SKM-1 treated with dmso at 0.1 percent for 144 hours (cell line): ENCODE data around the gene CCDC170.
"Not testable (repeated sequence)": the region's sequence is repeated elsewhere in the genome, so short reads cannot be mapped to it uniquely, and the experiment has no call there.

Experiments used
- DNase-seq: peaks from one replicate; lab custom pipeline; 2025; ENCODE audit not compliant: unreplicated experiment; lab: John Stamatoyannopoulos, UW

The CCDC170 gene

DNA sequence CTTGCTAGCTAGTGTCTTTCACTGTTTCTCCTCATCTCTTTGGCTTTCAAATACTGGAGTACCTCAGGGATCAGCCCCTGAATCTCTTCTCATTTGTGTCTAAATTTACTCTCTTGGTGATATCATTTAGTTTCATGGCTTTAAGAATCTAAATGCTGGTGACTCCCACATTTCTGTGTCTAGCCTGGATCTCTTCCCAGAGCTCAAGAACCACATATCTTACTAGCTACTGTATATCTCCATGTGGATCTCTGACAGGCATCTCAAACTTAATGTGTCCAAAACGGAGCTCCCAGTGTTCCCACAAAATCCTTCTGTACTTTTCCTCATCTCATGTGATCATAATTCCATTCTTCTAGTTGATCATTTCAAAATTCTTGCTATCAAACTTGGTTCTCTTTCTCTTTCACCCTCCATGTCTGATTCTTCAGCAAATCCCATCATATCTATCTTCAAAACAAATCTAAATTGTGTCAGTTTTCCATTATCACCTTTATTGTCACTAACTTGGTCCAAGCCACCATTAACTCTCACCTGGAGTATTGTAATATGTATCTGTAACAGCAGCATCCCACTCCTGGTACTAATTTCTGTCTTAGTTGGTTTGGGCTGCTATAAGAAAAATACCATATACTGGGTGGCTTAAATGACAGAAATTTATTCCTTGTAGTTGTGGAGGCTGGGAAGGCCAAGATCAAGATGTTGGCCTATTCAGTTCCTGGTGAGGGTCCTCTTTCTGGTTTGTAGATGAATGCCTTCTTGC is 45.9 kb downstream of the CCDC170 start:
- no peak for DNase-seq

DNA sequence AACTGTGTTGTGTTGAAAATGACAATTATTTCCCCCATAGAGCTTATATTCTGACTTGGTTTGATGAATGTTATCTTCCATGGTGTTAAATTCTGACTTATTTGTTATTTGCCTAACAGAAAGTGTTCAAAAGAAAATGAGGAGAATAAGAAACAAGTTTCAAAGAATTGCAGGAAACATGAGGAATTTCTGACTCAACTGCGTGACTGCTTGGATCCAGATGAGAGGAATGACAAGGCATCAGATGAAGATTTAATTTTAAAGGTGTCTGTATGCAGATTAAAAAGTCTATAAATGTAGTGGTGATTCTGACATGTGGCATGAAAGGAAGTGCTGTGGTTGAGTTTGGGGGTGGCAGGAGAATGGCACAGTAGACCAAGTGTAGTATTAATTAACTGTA is 50.6 kb downstream of the CCDC170 start:
- DNase-seq = no peak

DNA sequence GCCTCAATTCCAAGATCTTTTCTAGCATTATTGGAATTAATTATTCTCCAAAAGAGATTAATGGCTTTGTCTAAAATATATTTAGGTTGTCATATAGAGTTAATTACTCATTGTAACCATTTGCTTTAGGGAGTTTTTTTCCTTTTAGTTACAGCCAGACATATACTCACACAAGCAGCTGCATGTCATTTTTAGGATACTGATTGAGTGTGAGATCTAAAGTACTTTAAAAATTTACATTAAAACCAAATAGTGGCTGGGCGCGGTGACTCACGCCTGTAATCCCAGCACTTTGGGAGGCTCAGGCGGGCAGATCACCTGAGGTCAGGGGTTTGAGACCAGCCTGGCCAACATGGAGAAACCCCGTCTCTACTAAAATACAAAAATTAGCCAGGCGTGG is 51.1 kb downstream of the CCDC170 start:
- DNase-seq = not testable (repeated sequence)

DNA sequence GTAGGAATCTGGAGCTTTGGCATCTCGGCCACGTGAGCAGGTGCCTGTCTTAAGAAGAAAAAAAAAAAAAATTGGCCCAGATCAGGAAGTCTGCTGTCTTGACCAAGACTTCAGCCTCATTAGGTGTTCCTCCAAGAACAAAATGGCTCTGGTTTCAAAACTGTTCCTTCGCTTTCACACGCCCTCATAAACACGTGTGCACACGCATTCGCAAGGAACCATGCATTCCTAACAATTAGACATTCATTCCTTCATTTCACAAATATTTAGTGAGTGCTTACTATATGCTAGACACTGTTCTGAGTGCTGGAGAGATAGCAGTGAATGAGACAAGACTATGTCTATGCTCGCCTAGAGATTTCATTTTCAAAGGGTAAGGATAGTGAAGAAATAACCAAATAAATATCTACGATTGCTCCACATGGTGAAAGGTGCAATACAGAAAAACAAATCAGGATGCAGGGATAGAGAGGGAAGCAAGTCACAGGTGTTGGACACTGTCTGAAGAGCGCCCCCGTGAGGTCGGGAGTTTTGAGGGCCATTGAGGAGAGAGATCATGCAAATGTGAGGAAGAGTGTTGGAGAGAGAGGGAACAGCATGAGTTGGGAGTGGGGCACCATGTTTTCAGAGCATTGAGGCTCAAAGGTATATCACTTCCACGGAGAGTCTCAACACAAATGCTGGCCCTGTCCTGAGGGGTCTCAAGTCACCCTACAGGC is 53.3 kb downstream of the CCDC170 start:
- no peak for DNase-seq

DNA sequence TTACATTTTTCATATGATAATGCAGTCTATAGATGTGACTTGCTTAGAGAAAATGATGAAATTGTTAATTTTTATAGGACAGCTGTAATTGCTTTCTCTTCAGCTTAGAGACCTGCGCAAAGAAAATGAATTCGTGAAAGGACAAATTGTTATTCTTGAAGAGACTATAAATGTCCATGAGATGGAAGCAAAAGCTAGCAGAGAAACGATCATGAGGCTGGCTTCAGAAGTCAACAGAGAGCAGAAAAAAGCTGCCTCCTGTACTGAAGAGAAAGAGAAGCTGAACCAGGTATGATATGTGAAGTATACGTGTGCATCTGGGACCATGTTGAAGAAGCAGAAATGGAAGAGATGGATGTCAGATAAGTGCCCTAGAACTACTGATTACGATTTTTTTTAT is 54.4 kb downstream of the CCDC170 start:
- no peak for DNase-seq

DNA sequence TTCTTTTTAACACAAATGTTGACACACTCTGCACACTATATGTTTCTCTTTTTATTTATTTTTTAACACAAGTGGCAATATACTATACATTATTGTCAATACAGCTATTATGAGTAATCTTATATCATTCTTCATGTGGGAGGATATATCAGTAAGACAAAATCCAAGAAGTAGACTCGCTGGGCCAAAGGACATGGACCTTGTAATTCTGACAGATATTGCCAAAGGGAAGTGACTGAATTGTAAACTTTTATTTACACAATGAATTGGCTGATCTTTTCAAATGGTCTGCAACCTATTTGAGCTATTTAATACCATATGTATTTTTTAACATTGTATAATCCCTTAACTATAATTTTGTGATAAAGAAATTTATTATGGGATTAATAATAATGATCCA is 56.0 kb downstream of the CCDC170 start:
- no peak for DNase-seq

DNA sequence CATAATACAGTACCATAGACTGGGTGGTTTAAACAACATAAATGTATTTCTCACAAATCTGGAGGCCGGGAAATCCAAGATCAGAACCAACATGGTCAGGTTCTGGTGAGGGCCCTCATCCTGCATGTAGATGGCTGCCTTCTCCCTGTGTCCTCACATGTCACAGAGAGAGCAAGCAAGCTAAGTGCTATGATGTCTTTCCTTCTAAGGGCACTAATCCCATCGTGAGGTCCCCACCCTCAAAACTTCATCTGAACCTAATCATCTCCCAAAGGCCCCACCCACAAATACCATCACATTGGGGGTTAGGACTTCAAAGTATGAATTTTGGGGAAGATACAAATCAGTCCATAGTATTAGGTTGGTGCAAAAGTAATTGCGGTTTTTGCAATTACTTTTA is 56.8 kb downstream of the CCDC170 start:
- DNase-seq = no peak

DNA sequence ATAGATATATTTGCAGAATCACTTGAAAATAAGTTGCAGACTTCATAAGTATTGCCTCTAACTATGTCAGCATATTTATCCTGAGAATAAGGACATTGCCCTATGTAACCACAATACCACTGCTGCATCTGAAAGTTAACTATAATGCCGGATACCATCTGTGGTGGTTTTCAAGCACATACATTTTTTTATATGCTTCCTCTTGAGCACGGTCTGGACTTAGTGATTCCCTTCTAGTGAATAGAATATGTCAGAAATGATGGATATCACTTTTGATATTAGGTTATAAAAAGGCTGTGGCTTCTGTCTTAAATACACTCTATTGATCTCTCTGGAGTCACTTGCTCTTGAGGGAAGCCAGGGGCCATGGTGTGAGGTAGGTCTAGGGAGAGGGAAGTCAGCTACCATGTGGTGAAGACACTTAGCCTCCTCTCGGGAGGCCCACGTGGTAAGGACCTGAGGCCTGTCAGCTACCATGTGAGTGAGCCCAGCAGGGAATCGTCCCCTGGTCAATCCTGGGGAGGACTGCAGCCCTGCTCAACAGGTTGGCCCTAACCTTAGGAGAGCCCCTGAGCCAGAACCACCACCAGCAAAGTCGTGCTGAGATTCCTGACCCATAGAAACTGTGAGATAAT is 57.5 kb downstream of the CCDC170 start:
- DNase-seq = no peak

DNA sequence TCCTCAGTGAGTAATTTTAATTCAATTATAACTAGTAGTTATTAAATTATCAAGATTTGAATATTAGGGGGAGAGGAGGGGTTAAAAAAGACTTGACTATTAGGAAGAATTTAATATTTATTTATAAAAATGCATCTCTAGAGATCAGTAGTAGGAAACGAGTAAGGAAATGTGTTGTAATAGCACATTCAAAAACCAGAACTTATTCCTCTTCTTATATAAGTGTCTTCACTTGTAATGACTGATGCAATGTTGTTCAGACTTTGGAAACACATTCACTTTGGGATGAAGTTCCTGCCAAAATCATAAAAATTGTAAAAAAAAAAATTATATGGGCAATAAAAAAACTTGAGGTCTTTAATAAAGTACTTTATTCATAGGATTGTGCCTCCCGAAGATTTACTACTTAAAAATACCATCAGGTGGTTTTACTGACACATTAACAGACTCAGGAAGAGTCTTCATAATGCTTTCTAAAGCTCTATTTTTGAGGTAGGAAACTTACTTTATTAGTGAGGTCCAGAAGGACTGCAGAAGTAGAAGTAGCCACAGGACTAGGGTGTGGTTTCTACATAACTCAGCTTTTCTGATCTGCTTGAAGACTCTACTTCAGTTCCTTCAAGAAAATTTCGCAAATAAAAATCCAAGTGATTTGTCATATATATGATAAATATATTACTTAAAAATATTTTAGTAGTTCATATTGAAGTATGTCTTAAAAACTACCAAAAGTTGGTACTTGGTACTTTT is 59.8 kb downstream of the CCDC170 start:
- peak; percentile 32 for DNase-seq

DNA sequence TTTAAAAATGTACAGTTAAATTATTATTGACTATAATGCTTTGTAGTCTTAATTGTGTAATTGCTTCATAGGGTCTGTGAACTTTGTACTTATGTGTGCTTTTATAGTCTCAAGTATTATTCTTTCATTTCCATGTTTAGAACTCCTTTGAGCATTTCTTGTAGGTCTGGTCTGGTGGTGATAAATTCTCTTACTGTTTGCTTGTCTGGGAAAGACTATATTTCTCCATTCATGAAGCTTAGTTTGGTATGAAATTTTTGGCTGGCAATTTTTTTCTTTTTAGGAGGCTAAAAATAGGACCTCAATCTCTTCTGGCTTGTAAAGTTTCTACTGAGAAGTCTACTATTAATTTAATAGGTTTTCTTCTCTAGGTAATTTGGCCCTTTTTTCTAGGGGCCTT is 67.4 kb downstream of the CCDC170 start:
- no peak for DNase-seq

DNA sequence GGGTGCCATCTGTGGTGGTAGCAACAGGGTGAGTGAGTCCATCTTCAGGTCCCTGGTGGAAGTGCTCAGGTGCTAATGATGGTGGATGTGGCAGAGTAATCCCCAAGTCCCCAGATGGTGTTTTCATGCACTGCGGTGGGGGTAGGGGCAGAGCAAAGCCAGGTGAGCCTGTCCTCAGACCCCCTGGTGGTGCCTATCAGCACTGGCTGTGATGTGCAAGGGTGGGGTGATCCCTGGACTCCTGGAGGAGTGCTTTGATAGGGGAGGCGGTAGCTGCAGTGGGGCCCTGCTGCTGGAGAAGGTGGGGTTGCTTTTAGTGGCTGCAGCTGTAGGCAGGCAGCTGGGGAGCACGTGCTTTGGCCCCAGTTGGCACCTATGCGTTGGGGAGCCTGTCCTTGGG is 70.8 kb downstream of the CCDC170 start:
- DNase-seq = no peak

DNA sequence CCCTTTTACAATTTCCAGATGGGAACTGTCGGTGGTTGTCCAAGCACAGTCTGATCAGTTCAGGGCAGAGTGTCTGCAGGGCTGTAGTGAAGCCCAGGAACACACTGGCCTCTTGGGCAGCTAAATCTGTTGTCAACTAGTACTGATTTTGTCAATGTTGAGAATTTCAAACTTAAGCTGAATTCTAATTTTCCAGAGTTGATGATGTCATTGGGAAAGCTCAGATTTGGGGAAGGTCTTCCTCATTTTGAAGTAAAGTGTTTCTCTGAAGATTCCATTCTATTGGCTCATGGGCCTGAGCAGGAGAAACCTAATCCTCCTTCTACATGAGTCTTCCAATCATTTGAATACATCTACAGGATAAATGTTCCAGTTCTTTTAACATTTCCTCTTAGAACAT is 72.1 kb downstream of the CCDC170 start:
- DNase-seq = no peak

DNA sequence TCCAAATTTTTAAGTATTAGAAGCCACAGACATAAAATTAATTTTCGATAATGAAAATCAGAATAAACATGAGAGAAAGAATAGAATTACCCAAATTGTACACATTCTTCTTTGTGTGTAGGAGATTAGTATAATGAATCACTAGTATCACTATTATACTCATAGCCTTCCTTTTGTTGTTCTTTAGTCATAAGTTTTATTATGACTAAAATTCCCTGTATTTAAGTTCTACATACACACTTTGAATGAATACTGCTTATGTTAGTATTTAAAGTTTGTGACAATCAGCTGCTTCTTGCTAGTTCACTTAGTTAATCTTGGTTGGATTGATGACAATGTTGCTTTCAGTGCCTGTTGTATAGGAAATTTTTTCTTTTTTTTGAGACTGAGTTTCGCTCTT is 72.7 kb downstream of the CCDC170 start:
- DNase-seq = no peak

DNA sequence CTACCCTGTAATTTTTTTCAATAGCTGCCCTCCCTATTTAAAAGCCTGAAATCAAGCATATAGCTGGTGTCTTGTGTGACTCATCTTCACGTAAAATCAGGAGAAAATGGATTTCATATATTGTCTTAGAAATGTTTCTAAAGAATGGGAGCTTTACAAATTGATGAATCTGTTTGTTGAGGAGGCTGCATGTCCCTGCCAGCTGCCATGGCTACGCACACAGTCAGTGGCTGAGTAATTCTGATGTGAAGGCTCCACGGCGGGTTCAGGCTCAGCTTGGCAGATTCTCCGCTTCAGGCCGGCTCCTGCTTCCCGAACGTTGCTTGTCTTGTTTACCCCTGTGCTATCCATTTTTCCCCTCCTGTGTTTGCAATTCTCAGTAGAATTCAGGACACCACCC is 82.8 kb downstream of the CCDC170 start:
- DNase-seq = no peak

DNA sequence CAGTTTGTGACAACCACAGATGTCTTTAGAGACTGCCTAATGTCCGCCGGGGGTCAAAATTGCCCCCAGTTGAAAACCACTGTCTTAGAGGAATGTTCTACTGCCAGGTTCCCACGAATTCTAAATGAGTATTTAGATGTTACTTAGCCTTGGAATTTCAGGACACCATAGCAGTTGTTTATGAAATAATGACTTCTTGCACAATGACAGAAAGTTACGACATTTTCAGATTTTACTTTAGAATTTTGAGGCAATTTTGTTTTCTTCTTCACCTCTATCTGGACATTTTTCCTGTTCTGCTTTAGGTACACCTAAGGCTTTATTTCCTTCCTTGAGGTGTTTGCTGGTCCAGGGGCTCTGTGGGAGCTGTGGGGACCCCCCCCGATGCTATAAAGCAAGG is 83.4 kb downstream of the CCDC170 start:
- no peak for DNase-seq

DNA sequence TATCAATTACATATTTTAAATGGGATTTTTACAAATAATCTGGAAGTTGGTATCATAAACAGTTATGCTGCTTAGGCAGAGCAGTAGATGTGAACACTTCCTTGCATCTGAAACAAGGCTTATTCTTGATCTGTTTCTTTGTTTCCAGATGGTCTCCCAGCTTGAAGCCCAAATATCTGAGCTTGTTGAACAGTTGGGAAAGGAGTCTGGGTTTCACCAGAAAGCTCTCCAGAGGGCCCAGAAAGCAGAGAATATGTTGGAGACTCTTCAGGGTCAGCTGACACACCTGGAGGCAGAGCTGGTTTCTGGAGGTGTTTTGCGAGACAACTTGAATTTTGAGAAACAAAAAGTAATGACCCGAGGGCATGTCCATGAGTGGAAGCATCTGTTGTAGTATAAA is 91.9 kb downstream of the CCDC170 start:
- DNase-seq = no peak

DNA sequence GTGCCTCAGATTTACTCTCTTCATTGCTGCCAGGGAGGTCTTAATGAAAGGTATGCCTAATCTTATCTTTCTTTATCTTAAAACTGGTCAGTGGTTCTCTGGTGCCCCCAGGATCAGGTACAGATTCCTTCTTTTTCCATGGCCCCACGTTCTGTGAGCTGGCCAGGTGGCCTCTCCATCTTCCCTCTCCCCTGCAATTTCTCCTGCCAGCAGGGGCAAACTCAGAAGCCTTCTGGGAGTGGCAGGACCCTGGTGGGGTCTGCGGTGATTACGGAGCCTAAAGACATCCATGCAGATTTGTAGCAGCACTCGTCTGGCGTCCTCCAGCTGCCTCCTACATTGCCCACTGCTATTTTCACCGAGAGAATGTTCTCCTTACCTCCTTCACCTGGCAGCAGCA is 95.8 kb downstream of the CCDC170 start:
- no peak for DNase-seq

DNA sequence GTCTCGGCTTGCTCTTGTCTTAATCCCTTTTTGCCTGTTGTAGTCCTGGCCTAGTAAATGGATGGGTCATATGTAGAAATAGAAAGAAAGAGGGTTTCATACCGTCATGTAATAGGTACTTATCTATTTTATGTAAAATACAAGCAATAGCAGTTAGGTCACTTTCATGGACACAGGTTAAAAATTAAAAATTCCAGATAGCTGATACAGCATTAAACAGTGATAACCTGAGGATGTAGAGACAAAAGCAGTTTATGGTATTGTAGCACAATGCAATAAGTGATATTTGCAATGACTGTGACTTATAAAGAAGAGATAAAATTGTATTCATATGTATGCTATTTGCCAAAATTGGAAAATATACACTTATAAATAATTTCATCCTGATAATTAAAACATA is 96.9 kb downstream of the CCDC170 start:
- no peak for DNase-seq

DNA sequence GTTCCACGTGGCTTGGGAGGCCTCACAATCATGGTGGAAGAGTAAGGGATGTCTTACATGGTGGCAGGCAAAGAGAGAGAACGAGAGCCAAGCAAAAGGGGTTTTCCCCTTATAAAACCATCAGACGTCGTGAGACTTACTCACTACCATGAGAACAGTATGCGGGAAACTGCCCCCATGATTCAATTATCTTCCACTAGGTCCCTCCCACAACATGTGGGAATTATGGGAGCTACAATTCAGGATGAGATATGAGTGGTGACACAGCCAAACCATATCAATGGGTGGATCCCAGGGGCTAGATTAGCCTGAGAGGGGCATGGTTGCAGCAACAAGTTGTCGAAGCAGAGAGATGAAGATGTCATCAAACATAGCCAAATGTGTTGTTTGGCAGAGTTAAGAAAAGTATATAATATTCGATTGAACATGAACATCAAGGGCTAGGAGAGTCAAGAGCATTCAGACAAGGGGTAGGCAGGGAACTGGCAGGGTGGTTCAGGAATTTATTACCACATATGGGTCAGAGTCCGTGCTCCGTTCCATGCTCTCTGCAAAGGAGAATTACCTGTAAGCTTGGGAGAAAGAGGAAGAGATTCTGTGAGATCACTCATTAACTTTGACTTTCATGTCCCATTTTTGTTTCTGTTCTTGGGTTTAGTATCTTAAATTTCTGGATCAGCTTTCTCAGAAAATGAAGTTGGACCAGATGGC is 98.8 kb downstream of the CCDC170 start:
- no peak for DNase-seq

DNA sequence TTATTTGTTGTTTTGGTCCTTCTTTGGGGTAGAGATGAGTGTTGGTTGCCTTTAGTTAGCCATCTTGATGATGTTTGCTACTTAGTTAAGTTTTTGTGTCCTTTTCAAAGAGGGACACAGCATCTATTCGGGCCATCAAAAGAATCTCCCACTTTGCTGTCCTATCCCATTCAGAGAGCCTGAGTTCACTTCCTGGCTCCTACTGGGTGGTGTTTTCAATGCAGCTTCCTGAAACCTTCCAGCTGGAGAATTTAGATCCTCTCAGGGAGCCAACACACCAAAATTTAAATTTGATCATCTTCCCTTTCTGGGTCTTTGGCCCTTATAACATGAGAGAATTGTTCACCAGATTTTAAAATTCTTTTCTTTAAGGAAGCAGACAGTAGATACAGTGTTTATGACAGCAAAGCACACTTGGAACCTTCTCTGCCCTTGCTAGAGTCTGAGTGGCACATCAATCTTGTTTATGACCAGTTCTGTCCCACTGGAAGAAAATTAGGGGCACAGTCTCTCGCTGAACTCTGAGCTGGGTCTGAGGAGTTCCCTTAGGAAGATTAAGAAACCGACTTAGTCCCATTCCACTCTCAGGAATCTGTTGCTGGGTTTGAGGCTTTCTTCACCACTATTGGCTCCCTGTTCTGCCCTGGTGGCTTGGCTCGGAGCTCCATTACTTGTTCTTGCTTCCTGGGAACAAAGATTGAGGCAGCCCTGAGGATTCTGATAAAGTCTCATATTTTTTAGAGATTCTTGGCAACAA is 115.5 kb downstream of the CCDC170 start:
- DNase-seq = no peak
